OCI-LY1 (cell line): ENCODE data around the gene CARD10.

Experiments used
- H2AFZ ChIP-seq: fragments of 200-600 bp; sonication (generic), shearing (Covaris generic); 2 replicates; pipeline ENCODE4 v1.6.0; 2014; ENCODE audit warnings: antibody characterized with exemption, mild to moderate bottlenecking, low read length
- H3F3A ChIP-seq: fragments of 200-600 bp; sonication (generic), shearing (Covaris generic); 2 replicates; pipeline ENCODE4 v1.6.0; 2014; ENCODE audit warnings: mild to moderate bottlenecking, antibody characterized with exemption, low read length, moderate library complexity; ENCODE audit not compliant: insufficient read depth
- H3K27ac ChIP-seq: fragments of 200-600 bp; sonication (generic); 2 replicates; pipeline ENCODE4 v1.5.1; 2014; ENCODE audit warnings: low read length, mixed run types, mild to moderate bottlenecking, low read depth; ENCODE audit not compliant: poor library complexity, severe bottlenecking
- H3K27me3 ChIP-seq: fragments of 200-600 bp; sonication (generic); 2 replicates; pipeline ENCODE4 v1.6.0; 2014; ENCODE audit warnings: antibody characterized with exemption, mild to moderate bottlenecking, low read length, moderate library complexity; ENCODE audit not compliant: insufficient read depth
- H3K36me3 ChIP-seq: fragments of 200-600 bp; sonication (generic); 2 replicates; pipeline ENCODE4 v1.6.1; 2014; ENCODE audit warnings: mild to moderate bottlenecking, antibody characterized with exemption, low read length, moderate library complexity, mixed read lengths; ENCODE audit not compliant: insufficient read depth
- H3K4me1 ChIP-seq: fragments of 200-600 bp; sonication (generic); 2 replicates; pipeline ENCODE4 v1.5.1; 2014; ENCODE audit warnings: mild to moderate bottlenecking, low read length, moderate library complexity; ENCODE audit not compliant: insufficient read depth, severe bottlenecking
- H3K4me2 ChIP-seq: fragments of 200-600 bp; sonication (generic), shearing (Covaris generic); 2 replicates; pipeline ENCODE4 v1.6.1; 2014; ENCODE audit warnings: low read length
- H3K4me3 ChIP-seq: fragments of 200-600 bp; sonication (generic); 2 replicates; pipeline ENCODE4 v1.5.1; 2014; ENCODE audit warnings: low read length, low read depth, mild to moderate bottlenecking, mixed read lengths; ENCODE audit not compliant: poor library complexity, severe bottlenecking
- H3K79me2 ChIP-seq: fragments of 200-600 bp; shearing (Covaris generic); 2 replicates; pipeline ENCODE4 v1.6.1; 2016; ENCODE audit warnings: mixed run types, low read length, mixed read lengths; ENCODE audit not compliant: insufficient read depth
- H3K9ac ChIP-seq: fragments of 200-600 bp; sonication (generic), shearing (Covaris generic); 2 replicates; pipeline ENCODE4 v1.6.1; 2014; ENCODE audit warnings: mild to moderate bottlenecking, low read length, mixed read lengths
- H3K9me2 ChIP-seq: fragments of 200-600 bp; sonication (generic), shearing (Covaris generic); 2 replicates; pipeline ENCODE4 v1.6.1; 2014; ENCODE audit warnings: low read depth, mild to moderate bottlenecking, low read length, mixed read lengths
- H3K9me3 ChIP-seq: fragments of 200-600 bp; shearing (Covaris generic); 2 replicates; pipeline ENCODE4 v1.6.1; 2014; ENCODE audit warnings: low read length, mixed read lengths
- H4K20me1 ChIP-seq: fragments of 200-600 bp; sonication (generic), shearing (Covaris generic); 2 replicates; pipeline ENCODE4 v1.6.0; 2016; ENCODE audit warnings: mild to moderate bottlenecking, low read length; ENCODE audit not compliant: insufficient read depth
- CTCF ChIP-seq: fragments of 200-600 bp; sonication (generic), shearing (Covaris generic); IDR thresholded peaks from 2 replicates; pipeline ENCODE4 v1.5.1; 2017; ENCODE audit warnings: mild to moderate bottlenecking, antibody characterized with exemption, low read length, moderate library complexity, mixed read lengths
- EZH2 ChIP-seq: fragments of 200-600 bp; sonication (generic), shearing (Covaris generic); IDR thresholded peaks from 2 replicates; pipeline ENCODE4 v1.8.0; 2017; ENCODE audit warnings: borderline replicate concordance, mixed run types, mild to moderate bottlenecking, antibody characterized with exemption, low read length, moderate library complexity, mixed read lengths

CARD10 gene

GRCh38 chr22:37510091-37510490 lies 9.1 kb downstream of the CARD10 start:
- H4K20me1 ChIP-seq, result no peaks in the 10 kb centered on the region
- H3K79me2 ChIP-seq, result no peaks in the 10 kb centered on the region
- H3K36me3 ChIP-seq, result no peaks in the 10 kb centered on the region
- H3K4me3 ChIP-seq, result no peak overlapping the region
- no peak overlapping the region for H3K27ac ChIP-seq
- no peak overlapping the region for H3K4me2 ChIP-seq
- no peak for TF ChIP-seq CTCF
- no peak for TF ChIP-seq EZH2
- no peaks in the 10 kb centered on the region for H3F3A ChIP-seq
- no peaks in the 10 kb centered on the region for H3K9me2 ChIP-seq
- no peaks in the 10 kb centered on the region for H3K4me1 ChIP-seq
- H3K27me3 ChIP-seq, result peaks cover 8% of the 10 kb centered on the region; the same call in 1 of the 2 replicates
- H2AFZ ChIP-seq, result no peak overlapping the region
- H3K9me3 ChIP-seq, result no peaks in the 10 kb centered on the region
- no peak overlapping the region for H3K9ac ChIP-seq

- no peak overlapping the region for H3K9ac ChIP-seq
- H3K79me2 ChIP-seq, result no peaks in the 10 kb centered on the region
- H3K9me3 ChIP-seq, result no peaks in the 10 kb centered on the region
- H3F3A ChIP-seq, result no peaks in the 10 kb centered on the region
- no peak overlapping the region for H3K27ac ChIP-seq
- H2AFZ ChIP-seq, result no peak overlapping the region
- no peaks in the 10 kb centered on the region for H4K20me1 ChIP-seq
- no peak overlapping the region for H3K4me3 ChIP-seq
- TF ChIP-seq CTCF (no peak), EZH2 (no peak)
- H3K36me3 ChIP-seq, result no peaks in the 10 kb centered on the region
- H3K9me2 ChIP-seq, result no peaks in the 10 kb centered on the region
- H3K4me1 ChIP-seq, result no peaks in the 10 kb centered on the region
- H3K27me3 ChIP-seq, result peaks cover 12% of the 10 kb centered on the region; the same call in 1 of the 2 replicates
- H3K4me2 ChIP-seq, result no peak overlapping the region
Measured at GRCh38 chr22:37509059-37509860, 10.0 kb downstream of the CARD10 start.

GRCh38 chr22:37508431-37508992 lies 10.7 kb downstream of the CARD10 start:
- Histone ChIP-seq H3K9me3 (no peaks in the 10 kb centered on the region), H3K27ac (no peak overlapping the region), H4K20me1 (no peaks in the 10 kb centered on the region), H2AFZ (no peak overlapping the region), H3K36me3 (no peaks in the 10 kb centered on the region), H3K9me2 (no peaks in the 10 kb centered on the region), H3F3A (no peaks in the 10 kb centered on the region), H3K9ac (no peak overlapping the region), H3K79me2 (no peaks in the 10 kb centered on the region), H3K4me2 (no peak overlapping the region), H3K27me3 (peaks cover 12% of the 10 kb centered on the region; the same call in 1 of the 2 replicates), H3K4me3 (no peak overlapping the region), H3K4me1 (no peaks in the 10 kb centered on the region)
- TF ChIP-seq EZH2, result no peak
- TF ChIP-seq CTCF, result no peak
